ENCODE data around the gene TENT5A. TPM values are rescaled to one million over a fixed set of nuclear protein-coding genes. Genes with fewer than 3 reads are reported as not detected.

TENT5A gene
- total RNA-seq, 1 donor from 2014 or later: 27.9 TPM

DNA sequence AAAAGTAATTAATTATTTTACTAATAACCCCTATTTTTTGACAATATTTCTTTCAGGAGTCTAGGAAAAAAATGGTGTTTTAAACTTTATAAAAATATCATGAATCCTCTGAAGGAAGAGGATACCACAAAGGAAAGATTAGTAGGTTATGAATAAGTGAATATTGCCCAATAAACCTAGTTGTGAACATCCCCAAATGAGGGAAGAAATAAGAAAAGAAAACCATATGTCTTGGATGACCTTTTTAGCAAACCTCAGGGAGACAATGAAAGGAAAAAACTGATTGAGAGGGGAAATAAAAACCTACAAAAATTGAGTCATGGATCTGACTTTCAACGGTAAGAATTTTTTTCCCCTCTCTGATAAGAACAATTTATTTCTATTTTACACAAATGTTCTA is 34.4 kb downstream of the TENT5A start:
- no peaks in the 10 kb centered on the region for H3K9me3 Mint-ChIP-seq (ENCODE audit: low read depth)
- TF ChIP-seq, protein P1, sequence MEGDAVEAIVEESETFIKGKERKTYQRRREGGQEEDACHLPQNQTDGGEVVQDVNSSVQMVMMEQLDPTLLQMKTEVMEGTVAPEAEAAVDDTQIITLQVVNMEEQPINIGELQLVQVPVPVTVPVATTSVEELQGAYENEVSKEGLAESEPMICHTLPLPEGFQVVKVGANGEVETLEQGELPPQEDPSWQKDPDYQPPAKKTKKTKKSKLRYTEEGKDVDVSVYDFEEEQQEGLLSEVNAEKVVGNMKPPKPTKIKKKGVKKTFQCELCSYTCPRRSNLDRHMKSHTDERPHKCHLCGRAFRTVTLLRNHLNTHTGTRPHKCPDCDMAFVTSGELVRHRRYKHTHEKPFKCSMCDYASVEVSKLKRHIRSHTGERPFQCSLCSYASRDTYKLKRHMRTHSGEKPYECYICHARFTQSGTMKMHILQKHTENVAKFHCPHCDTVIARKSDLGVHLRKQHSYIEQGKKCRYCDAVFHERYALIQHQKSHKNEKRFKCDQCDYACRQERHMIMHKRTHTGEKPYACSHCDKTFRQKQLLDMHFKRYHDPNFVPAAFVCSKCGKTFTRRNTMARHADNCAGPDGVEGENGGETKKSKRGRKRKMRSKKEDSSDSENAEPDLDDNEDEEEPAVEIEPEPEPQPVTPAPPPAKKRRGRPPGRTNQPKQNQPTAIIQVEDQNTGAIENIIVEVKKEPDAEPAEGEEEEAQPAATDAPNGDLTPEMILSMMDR (IDR thresholded peaks at IDR 0.05): no peak
- no peaks in the 10 kb centered on the region for H3K4me1 Mint-ChIP-seq (ENCODE audit: low read depth)
- H3K27me3 Mint-ChIP-seq (ENCODE audit: low read depth): no peaks in the 10 kb centered on the region
- no peak overlapping the region for H3K4me3 Mint-ChIP-seq (ENCODE audit: unreplicated experiment)
- H3K36me3 Mint-ChIP-seq (ENCODE audit: low read depth): no peaks in the 10 kb centered on the region
- H3K27ac Mint-ChIP-seq (ENCODE audit: unreplicated experiment): no peak overlapping the region
- no peak for DNase-seq (ENCODE audit: low spot score)

- TF ChIP-seq, protein P1 (IDR thresholded peaks at IDR 0.05): no peak
- no peak overlapping the region for H3K27ac Mint-ChIP-seq (ENCODE audit: unreplicated experiment)
- DNase-seq (ENCODE audit: low spot score): no peak
- no peak overlapping the region for H3K4me3 Mint-ChIP-seq (ENCODE audit: unreplicated experiment)
- H3K9me3 Mint-ChIP-seq (ENCODE audit: low read depth): peaks cover 3% of the 10 kb centered on the region
- H3K4me1 Mint-ChIP-seq (ENCODE audit: low read depth): no peaks in the 10 kb centered on the region
- peaks cover 2% of the 10 kb centered on the region for H3K36me3 Mint-ChIP-seq (ENCODE audit: low read depth)
- H3K27me3 Mint-ChIP-seq (ENCODE audit: low read depth): no peaks in the 10 kb centered on the region
Observed at GRCh38 chr6:81714684-81715083, 37.8 kb downstream of the TENT5A start.

- Mint-ChIP-seq H3K9me3 (ENCODE audit: low read depth) (peaks cover 3% of the 10 kb centered on the region), H3K4me1 (ENCODE audit: low read depth) (no peaks in the 10 kb centered on the region), H3K27ac (ENCODE audit: unreplicated experiment) (no peak overlapping the region), H3K36me3 (ENCODE audit: low read depth) (peaks cover 2% of the 10 kb centered on the region), H3K27me3 (ENCODE audit: low read depth) (no peaks in the 10 kb centered on the region), H3K4me3 (ENCODE audit: unreplicated experiment) (no peak overlapping the region)
- no peak for DNase-seq (ENCODE audit: low spot score)
- TF ChIP-seq, protein P1 (IDR thresholded peaks at IDR 0.05): no peak
Observed at GRCh38 chr6:81713205-81713604, 39.3 kb downstream of the TENT5A start.

GRCh38 chr6:81708113-81708699 is 44.3 kb downstream of the TENT5A start:
- no peak overlapping the region for H3K27ac Mint-ChIP-seq (ENCODE audit: unreplicated experiment)
- H3K4me1 Mint-ChIP-seq (ENCODE audit: low read depth): peaks cover 7% of the 10 kb centered on the region
- H3K9me3 Mint-ChIP-seq (ENCODE audit: low read depth): peaks cover 3% of the 10 kb centered on the region
- TF ChIP-seq, protein P1 (IDR thresholded peaks at IDR 0.05): no peak
- peaks cover 2% of the 10 kb centered on the region for H3K36me3 Mint-ChIP-seq (ENCODE audit: low read depth)
- H3K4me3 Mint-ChIP-seq (ENCODE audit: unreplicated experiment): no peak overlapping the region
- no peak for DNase-seq (ENCODE audit: low spot score)
- H3K27me3 Mint-ChIP-seq (ENCODE audit: low read depth): no peaks in the 10 kb centered on the region

GRCh38 chr6:81704700-81705099 is 47.8 kb downstream of the TENT5A start:
- no peak for DNase-seq (ENCODE audit: low spot score)
- peaks cover 22% of the 10 kb centered on the region for H3K4me1 Mint-ChIP-seq (ENCODE audit: low read depth)
- H3K9me3 Mint-ChIP-seq (ENCODE audit: low read depth): no peaks in the 10 kb centered on the region
- TF ChIP-seq, protein P1 (IDR thresholded peaks at IDR 0.05): no peak
- H3K27ac Mint-ChIP-seq (ENCODE audit: unreplicated experiment): no peak overlapping the region
- no peaks in the 10 kb centered on the region for H3K36me3 Mint-ChIP-seq (ENCODE audit: low read depth)
- no peaks in the 10 kb centered on the region for H3K27me3 Mint-ChIP-seq (ENCODE audit: low read depth)
- H3K4me3 Mint-ChIP-seq (ENCODE audit: unreplicated experiment): no peak overlapping the region
